Stomach (tissue), 4 donors: ENCODE data around the gene MLH3.

ENCODE experiments used
- CTCF ChIP-seq, 7 experiments: fragments of 450-650 bp in 4 of 7; fragments of 200-600 bp in 3 of 7; sonication (generic) in 3 of 7; IDR thresholded peaks; one replicate each; pipeline ENCODE4 v1.5.1; 2016 to 2019; ENCODE audit warnings: antibody characterized with exemption in 7 of 7, control low read depth in 2 of 7, mild to moderate bottlenecking in 1 of 7
- POLR2A ChIP-seq, 4 donors: fragments of 450-650 bp; IDR thresholded peaks; one replicate each; pipeline ENCODE4 v1.6.1; 2016; ENCODE audit warnings: antibody characterized with exemption in 4 of 4, control low read depth in 2 of 4, mild to moderate bottlenecking in 1 of 4, moderate library complexity in 1 of 4
- POLR2AphosphoS5 ChIP-seq, 3 donors: sonication (generic); formaldehyde crosslinking; IDR thresholded peaks; one replicate each; pipeline ENCODE4 v1.6.1; 2016; ENCODE audit warnings: antibody characterized with exemption in 3 of 3

GRCh38 chr14:75088566-75089373 is 37.5 kb upstream of the MLH3 start:
- TF ChIP-seq POLR2AphosphoS5 (IDR thresholded peaks at IDR 0.05) = no peak
- peak in 5 of 7 experiments; percentile 32 to 79 (median 68) for TF ChIP-seq CTCF (IDR thresholded peaks at IDR 0.05)
- no peak for TF ChIP-seq POLR2A (IDR thresholded peaks at IDR 0.05)
